HG02852 (cell line): ENCODE data around the gene FGR.

ENCODE experiments used
- ATAC-seq: cut with Tn5 transposase; IDR thresholded peaks from one replicate; pipeline ENCODE4 v1.9.1; 2021; ENCODE audit warnings: mild to moderate bottlenecking, moderate library complexity; ENCODE audit not compliant: unreplicated experiment

FGR gene

DNA sequence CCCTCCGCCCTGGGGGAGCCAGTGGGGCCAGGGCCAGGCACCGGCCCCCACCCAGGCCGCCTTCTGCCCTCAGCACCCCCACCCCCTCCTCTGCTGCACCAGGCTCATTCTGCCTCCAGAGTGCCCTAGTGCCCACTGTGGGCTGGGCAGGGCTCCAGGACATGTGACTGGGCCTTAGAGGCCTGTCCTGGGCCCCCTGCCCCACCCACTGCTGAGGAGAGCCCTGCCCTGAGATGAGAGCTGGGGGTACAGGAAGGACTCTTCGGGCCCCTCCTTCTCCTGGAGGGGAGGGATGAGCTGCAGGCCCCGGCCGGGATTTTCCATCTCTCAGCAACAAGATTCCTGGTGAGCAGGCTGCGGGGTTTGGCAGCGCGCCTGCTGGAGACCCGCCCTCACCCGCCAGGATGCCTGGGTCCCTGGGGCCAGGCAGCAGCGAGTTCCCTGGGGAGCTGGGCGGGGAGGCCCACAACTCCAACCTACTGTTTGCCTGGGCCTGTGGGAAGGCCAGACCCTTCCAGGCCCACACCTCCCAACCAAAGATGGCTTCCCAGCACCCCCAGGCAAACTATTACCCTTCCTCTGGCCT lies 45.1 kb downstream of the FGR start:
- ATAC-seq, result no peak

DNA sequence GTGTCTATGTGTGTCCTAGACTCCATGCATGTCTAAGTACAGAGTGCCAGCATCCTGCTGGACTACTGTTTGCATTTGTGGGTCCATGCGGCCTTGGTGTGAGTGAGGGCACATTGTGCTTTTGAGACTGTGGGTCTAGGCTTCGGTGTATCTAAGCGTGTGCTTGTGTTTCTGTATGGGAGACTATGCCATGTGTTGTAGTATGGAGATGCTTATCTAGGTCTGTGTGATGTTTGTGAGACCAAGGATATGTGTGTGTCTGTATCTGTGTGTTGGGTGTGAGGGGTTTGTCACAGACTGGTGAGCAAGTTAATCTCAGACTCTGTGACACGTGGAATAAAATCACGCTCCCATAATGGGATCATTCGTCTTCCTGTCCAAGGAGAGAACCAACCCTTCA lies 45.5 kb downstream of the FGR start:
- no peak for ATAC-seq

DNA sequence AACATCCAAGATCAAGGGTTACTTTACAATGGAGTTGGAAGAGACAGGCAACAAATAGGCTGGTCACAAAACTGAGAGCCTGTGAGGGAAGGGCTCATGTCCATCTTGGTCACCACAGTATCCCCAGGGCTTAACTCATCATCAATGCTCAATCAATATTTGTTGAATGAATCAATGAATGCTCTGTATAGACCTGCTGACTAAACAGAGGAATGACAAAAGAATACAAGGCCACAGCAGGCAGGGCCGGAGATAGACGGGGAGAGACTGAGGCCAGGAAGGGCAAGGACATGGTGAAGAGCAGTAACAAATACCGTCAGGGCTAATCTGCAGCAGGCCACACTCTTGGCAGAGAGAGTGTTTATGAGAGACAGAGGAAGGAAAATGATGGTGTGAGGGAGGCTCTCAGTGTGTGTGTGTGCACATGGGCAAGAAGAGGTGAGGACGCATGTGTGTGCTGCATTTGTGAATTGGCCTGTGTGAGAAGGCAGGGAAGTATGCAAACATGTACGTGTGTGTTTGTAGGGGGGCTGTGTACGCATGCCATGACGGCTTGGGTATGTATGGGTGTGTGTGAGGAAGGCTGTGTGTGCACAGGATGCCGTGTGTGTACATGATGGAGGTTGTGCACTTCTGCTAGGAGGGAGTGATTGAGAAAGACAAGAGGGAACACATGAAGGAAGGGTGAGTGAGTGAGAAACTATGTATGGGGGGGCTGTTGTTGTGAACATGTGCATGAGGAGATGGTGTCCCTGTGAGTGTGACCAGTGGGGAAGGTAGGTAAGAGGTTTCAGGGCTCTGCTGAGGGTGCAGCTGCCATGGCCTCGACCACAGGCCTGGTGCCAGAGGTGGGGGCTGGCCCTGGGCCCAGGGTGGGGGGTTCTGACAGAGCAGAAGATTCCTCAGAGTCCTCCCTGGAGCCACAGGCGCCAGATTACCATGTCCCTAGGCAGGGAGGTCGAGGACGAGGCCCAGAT lies 46.4 kb downstream of the FGR start:
- no peak for ATAC-seq

DNA sequence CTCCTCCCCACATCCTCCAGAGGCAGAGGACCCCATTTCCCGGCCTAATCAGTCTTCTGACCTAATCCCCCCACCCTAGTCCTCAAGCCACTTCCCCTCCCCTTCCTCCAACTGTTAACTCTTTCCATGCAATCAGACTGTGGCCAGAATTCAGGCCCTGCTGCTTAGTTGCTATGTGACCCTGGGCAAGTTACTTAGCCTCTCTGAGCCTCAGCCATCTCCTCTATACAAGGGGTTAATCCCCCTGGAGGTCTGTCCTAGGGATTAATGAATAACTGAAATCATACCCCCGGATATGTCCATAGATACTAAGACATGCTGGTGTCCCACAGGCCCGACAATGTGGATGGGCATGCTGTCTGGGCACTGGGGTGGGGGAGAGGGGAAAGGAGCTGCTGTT lies 49.3 kb downstream of the FGR start:
- ATAC-seq, result no peak

DNA sequence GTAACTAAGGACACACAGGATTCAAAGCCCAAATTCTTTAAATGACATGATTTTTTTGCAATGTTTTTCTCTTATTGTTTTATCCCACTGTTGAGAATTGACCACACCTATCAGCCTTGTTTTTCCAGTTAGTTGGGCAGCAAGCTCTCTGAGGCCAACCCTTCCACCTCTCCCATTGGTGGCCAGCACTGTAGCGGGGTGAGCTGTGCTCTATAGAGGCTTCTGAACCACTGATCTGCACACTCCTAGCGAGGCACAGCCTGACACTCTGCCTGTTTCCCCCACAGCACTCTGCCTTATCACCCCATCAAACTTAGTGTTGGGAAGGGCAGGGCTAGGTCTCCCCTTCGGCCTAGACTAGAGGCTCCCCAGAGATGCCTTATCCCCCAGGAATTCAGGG lies 50.5 kb downstream of the FGR start:
- no peak for ATAC-seq

DNA sequence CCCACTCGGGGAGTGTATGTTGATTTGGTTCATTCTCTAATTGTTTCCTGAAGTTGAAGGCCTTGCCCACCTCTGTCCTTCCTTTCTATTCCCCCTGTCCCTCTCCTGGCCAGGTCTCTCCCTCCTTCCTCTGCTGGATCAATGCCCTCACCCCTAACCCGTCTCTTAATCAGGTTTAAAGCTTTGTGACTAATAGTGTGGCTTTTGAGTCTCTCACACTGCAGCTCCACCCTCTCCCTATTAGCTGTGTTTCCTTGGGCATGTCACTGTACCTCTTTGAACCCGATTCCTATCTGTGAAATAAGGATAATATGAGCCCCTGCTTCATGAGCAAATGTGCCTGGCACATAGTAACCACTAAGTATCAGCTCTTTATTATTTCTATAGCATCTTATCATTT lies 51.5 kb downstream of the FGR start:
- no peak for ATAC-seq

DNA sequence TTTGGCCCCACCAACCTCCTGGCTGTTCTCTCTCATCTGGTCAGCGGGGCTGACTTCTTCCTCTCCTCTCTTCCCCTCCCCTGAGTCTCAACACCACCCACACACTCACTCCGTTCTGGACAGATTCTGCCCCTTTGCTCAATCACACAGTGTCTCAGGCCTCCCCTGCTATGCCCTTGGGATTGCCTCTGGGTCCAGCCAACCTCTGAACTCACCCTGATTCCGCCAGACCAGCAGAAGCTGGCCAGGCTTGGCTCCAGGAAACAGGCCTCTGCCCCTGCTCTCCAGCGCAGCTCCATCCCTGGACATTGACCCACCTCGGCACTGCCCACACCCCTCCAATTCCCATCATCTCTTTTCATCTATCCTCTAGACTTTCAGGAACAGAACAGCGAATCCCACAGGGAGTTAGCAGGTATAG lies 53.2 kb downstream of the FGR start:
- ATAC-seq, result no peak

DNA sequence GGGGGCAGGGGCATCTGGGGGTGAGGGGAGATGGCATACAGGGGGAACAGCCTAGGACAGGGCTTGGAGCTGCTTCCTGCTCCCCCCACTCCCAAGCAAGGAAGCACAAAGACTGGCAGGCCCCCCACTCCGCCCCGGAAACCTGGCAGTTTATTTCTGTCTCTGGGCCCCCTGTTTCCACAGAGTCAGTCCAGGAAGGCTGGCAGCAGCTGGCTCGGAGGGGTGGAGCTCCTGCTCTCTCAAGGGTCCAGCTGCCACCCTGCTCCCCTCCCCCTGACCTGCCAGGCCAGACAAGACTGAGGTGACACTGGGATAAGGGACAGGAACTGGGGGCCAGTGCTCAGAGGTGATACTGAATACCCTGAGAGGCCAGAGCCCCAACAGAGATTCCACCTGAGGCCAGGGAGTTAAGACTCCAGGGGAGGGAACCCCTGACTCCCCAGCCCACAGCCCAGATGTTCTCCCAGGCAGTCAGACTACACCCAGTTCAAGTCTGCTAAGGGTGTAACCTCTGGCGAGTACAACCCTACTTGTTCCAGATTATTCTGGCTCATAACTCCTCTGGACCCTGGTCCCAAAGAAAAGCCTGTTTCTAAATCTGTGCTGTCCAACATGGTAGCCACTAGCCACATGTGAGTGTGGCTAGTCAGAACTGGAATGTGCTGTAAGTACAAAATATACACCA lies 57.3 kb downstream of the FGR start:
- no peak for ATAC-seq

DNA sequence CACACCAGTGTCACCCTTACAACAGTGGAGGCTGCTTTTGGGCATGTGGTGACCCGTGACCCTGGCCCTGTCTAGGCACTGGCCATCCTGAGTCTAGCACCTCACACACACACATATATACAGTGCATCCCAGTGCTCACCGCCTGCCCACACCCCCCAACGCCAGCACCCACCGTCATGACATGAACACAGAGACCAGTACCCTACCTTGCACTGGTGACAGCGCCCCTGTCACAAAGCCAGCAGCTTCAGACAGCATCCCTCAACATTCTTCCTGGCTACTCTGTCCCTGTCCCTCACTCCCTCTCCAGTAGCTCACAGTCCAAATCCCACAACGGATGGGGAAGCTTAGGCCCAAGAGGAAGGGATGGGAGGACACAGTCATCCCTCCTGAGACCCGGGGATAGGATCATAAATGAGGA lies 58.2 kb downstream of the FGR start:
- ATAC-seq, result no peak

DNA sequence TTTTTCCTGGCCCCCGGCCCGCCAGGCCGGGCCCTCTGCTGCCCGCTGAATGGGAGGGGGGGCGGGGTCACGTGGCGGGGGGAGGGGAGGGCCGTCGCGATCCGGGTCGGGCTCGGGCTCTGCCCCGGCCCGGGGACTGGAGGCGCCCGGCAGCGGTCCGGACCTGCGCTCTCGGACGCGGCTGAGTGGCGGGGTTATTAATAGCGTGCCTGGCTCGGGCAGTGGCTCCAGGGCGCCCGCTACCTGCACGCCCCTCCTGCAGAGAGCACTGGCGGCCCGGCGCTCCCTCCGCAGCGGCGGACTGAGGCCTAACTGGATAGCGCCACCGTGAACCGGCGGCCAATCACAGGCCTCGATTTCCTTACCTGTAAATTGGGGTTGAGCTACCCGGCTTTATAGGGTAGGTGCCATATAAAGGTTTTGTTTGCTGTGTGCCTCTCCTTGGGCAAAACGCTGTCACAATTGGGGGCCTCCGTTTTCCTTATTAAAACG lies 59.1 kb downstream of the FGR start:
- ATAC-seq, result no peak

DNA sequence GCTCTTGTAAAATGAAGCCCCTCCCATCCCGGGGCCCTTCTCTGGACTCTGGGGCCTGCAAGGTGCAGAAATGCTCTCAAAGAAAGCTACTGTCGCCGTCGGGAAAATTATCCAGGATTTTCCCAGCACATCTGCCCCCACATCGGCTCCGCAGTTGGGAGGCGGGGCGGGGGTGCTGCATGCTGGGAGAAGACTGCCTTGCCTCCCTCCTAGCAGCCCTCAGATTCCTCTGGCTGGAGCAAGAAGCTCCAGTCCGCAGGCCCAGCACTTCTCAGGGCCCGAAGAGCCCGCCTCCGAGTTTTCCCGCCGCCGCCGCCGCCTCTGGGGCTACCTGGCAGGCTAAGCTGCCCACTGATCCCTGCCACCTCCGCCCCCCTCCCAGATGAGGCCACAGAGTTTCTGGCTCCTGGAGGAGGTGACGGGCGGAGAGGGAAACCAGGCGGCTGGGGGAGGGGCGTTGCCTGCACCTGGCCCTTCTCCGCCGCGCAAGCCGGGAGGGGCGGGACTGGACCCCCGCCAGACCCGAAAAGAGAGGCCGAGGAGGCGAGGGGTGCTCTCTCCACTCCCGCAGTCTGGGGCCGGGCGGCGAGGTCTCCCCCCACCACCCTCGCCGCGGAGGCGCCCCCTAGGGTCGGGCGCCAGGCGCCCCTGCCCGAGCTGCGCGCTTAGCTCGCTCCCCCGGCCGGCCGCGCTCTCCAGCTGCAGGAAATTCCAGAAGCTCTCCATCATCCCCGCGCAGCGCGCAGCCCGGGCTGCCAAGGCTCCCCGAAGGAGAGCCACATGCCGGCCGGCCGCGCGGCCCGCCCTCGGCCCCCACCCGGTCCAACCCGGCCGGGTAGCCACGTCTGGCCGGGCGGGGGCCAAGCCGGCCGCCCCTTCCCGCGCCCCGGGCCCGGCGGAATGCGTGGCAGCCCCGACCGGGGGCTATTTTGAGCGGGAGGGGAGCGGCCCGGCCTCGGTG lies 59.8 kb downstream of the FGR start:
- no peak for ATAC-seq

DNA sequence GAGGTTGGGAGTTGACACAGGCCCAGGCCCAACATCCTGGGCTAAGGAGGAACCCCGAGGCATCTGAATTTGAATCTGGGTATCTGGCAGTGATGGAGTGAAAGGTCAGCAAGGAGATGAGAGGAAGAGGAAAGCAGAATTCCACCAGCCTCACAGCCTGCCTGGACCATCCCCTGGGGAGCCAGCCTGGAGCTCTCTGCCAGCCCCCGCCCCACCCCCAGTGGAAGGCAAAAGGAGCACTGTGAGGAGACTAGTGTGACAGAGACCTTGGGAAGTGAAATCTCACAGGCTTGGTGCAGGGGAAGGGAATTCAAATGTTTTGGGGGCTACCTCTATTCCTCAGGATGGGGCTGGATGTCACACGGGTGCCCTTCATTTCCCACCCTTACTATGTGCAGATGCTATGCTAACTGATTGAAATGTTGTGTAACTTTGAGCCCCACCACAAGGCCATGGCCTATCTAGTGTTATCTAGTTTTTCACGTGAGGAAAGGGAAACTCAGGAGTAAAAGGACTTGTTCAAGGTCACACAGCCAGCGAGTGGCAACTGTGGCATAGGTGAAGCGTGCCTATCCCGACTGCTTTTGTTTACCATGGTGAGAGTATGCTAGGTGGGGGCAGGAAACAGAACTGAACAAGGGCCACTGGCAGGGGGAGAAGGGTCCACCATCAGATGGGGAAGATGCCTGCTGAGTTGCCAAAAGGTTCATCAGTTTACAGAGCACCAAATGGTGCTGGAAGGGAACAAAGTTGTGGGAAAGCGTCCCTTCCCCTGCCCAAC lies 60.8 kb downstream of the FGR start:
- no peak for ATAC-seq

DNA sequence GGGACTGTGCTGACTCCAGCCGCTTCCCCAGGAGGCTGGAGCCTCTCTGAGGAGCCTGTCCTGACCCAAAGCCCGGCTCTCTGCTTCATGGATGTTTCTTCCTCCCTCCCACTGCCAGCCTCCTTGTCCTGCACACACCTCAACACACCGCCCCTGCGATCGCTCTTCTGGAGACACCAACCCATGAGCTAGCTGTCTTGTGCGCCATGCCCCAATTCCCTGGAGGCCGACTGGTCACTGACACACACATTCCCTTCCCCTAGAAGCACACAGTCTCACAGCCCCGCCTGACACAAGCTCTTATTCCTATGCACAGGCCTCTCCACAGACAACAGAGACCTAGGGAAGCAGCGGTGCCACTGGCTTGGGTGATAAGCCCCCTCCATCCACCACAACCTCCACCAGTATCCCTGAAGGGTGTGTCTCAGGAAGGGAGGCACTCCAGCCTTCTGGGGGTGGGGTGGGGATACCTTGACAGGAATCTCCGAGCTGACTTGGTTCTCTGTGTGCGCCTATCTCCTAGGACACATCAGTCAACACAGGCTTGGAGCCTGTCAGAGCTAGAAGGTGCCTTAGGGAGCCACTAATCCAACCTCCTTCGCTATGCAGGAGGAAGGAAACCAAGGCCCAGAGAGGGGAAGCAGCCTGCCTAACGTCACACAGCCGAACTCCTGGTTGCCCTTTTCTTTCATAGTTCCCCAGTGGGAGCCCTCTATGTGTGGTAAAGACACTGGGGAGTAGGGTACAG lies 62.1 kb downstream of the FGR start:
- no peak for ATAC-seq

DNA sequence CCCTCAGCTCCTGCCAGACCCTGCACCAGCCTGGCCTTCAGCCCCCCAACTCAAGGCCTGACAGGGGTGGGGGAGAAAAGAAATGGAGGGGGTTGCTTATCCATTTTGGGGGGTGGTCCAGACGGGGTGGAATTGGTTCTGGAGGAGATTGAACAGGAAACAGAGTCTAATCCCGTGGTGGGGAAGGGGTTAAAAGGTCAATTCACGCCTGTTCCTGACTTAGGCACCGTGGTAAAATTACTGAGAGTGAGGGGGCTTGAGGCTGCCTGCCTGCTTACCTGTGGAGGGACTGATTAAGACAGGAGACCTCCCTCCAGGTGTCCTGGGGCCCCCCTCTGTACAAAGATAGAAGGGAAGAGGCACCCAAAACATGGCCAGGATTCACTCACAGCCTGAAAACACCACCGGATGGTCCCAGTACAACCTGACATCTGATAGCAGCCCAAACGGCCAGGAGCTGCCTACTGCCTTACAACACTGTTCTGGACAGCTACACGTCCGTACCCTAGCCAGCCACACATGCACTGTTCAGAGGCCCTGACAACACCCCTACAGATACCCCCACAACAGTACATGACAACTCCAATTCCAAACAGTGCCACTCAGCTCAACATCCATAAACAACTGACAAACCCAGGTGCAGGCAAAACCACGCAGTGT lies 62.8 kb downstream of the FGR start:
- no peak for ATAC-seq

DNA sequence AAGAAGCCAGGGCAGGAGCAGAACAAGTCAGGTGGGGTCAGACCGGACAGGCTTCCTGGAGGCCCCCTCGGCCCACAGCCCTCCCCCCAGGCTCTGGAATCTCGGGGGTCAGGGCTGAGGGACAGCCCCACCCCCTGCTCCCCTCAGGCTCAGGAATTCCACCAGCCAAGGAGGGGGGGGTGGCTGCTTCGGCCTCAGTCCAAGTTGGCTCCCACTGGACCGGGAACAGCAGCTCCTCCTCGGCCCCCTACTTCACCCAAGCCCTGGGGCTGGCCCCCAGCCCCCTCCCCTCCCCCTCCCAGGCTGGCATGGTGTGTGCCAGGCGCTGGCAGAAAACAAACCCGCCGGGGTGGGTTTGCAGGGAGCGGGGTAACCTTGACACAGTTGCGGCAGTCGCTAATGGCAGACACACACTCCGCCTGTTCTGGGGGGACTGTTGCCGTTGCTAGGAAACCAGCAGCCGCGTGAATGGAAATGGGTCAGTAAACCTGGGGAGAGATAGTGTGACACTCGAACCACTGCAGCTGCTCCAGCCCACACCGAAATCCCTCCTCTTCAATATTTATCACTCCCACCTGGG lies 63.5 kb downstream of the FGR start:
- no peak for ATAC-seq

DNA sequence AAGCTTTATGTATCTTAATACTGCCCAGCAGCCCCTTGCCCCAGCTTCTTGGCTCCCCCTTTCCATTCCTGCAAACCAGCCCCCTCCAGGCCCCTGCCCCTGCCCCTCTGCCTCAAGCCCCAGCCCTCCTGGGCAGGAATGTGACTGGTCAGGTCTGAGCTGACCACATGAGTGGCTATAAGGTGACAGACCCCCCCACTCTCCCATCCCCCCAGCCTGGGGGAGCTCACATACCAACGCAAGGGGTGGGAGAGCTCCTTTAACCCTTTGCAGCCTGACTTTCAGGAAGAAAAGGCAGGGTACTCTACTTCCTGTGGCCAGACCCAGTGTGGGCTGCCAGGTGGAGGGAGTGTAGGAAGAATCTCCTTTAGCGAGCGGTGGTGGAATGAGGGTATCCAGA lies 64.2 kb downstream of the FGR start:
- ATAC-seq, result no peak

DNA sequence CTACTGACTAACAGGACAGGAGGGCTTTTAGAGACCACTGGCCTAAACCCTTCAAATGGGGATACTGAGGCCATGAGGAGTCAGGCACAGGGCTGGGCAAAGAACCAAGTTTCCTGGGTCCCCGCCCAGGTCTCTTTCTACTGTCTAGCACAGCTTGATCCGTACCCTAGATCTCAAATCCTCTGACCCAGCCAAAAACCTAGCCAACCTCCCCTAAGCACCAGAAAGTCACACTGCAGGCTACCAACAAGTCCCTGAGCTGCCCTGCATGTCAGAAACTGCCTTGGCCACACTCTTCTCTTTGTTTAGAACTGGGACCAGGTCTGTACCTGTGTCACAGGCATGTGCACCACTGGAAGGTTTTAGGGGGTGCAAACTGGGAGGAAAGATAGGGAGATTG lies 64.6 kb downstream of the FGR start:
- no peak for ATAC-seq
